K562 (cell line): ENCODE measurements around the gene TMEM217. TPM values are rescaled to one million over a fixed set of nuclear protein-coding genes. Genes with fewer than 3 reads are reported as not detected.
A peak's percentile ranks its signal among the peaks of the same experiment; 100 is the strongest.

ENCODE experiments used
- BACH1 ChIP-seq: fragments of 200-800 bp; sonication (Bioruptor generic); IDR thresholded peaks from 2 replicates; pipeline ENCODE4 v1.6.1; 2016; ENCODE audit warnings: missing genetic modification characterization, missing compliant biosample characterization
- BRD4 ChIP-seq: fragments of 200-600 bp; sonication (generic); IDR thresholded peaks from 2 replicates; pipeline ENCODE4 v1.6.1; 2017; ENCODE audit warnings: inconsistent platforms
- CTBP1 ChIP-seq: fragments of 450-650 bp; IDR thresholded peaks from 2 replicates; pipeline ENCODE4 v1.6.1; 2016; ENCODE audit warnings: borderline replicate concordance
- EGR1 ChIP-seq: fragments of 450-650 bp; conservative IDR thresholded peaks from 2 replicates; pipeline ENCODE4 v1.6.1; 2017; ENCODE audit warnings: mild to moderate bottlenecking
- EP300 ChIP-seq: IDR thresholded peaks from 2 replicates; pipeline ENCODE4 v1.6.1; 2012; ENCODE audit warnings: low read length, improper control_type of control experiment
- HDGF ChIP-seq: fragments of 450-650 bp; IDR thresholded peaks from 2 replicates; pipeline ENCODE4 v1.6.1; 2016
- HNRNPK ChIP-seq: fragments of 200-400 bp; formaldehyde crosslinking; IDR thresholded peaks from one replicate; pipeline ENCODE4 v1.6.1; 2018; ENCODE audit warnings: mild to moderate bottlenecking, low read depth, low read length; ENCODE audit not compliant: poor library complexity, severe bottlenecking
- MTA3 ChIP-seq: fragments of 450-650 bp; formaldehyde crosslinking; IDR thresholded peaks from 2 replicates; pipeline ENCODE4 v1.6.1; 2017; ENCODE audit warnings: mild to moderate bottlenecking, borderline replicate concordance
- MTF1 ChIP-seq: fragments of 250-450 bp; sonication (Bioruptor Pico); IDR thresholded peaks from 2 replicates; pipeline ENCODE4 v1.9.0; 2021; ENCODE audit warnings: moderate library complexity, mild to moderate bottlenecking, inconsistent platforms, borderline replicate concordance
- PHF21A ChIP-seq: fragments of 450-650 bp; IDR thresholded peaks from 2 replicates; pipeline ENCODE4 v1.6.1; 2017; ENCODE audit warnings: low read depth, borderline replicate concordance
- POLR3A ChIP-seq: IDR thresholded peaks from 2 replicates; pipeline ENCODE4 v1.6.1; 2011; ENCODE audit warnings: borderline replicate concordance, mild to moderate bottlenecking, moderate library complexity; ENCODE audit not compliant: insufficient read length, insufficient read depth; ENCODE audit errors: extremely low read depth
- REST ChIP-seq, 2 experiments: fragments of 450-650 bp; formaldehyde crosslinking in 1 of 2; IDR thresholded peaks; 2 replicates each; pipeline versions ENCODE4 v1.4.0 to v1.6.1; 2014 to 2020; ENCODE audit warnings: mild to moderate bottlenecking in 2 of 2, borderline replicate concordance in 1 of 2, low read depth in 1 of 2
- SP1 ChIP-seq: sonication (generic); formaldehyde crosslinking; IDR thresholded peaks from 2 replicates; pipeline ENCODE4 v1.8.1; 2022; ENCODE audit warnings: mild to moderate bottlenecking, missing genetic modification reagents
- TAF7 ChIP-seq: fragments of 450-650 bp; IDR thresholded peaks from 2 replicates; pipeline ENCODE4 v1.6.1; 2016; ENCODE audit warnings: missing genetic modification characterization, missing compliant biosample characterization
- TBL1XR1 ChIP-seq, 2 experiments: IDR thresholded peaks; 2 replicates each; pipeline ENCODE4 v1.6.1; 2012; ENCODE audit warnings: improper control_type of control experiment in 2 of 2, low read length in 2 of 2, mild to moderate bottlenecking in 1 of 2
- ZC3H4 ChIP-seq: sonication (generic); formaldehyde crosslinking; IDR thresholded peaks from 2 replicates; pipeline ENCODE4 v1.9.0; 2021; ENCODE audit warnings: missing genetic modification reagents, borderline replicate concordance
- ZNF12 ChIP-seq: sonication (generic); formaldehyde crosslinking; IDR thresholded peaks from 2 replicates; pipeline ENCODE4 v1.4.0; 2020; ENCODE audit warnings: mild to moderate bottlenecking, missing genetic modification reagents
- ZNF277 ChIP-seq: fragments of 250-450 bp; sonication (Bioruptor Pico); IDR thresholded peaks from 2 replicates; pipeline ENCODE4 v1.8.0; 2022; ENCODE audit warnings: inconsistent platforms, mild to moderate bottlenecking, moderate library complexity, borderline replicate concordance
- ZNF584 ChIP-seq: fragments of 200-800 bp; sonication (Bioruptor generic); IDR thresholded peaks from 2 replicates; pipeline ENCODE4 v1.6.1; 2016; ENCODE audit warnings: low read depth, mild to moderate bottlenecking, missing genetic modification characterization, missing compliant biosample characterization
- polyA plus RNA-seq, 8 experiments: library from polyadenylated mRNA; depleted of rRNA in 4 of 8; stranded (reverse) in 5 of 8; unstranded in 3 of 8; fragments of >200 nt; fragmentation: Nextera tagmentation in 2 of 8; fragmentation: Illumina TruSeq in 1 of 8; extraction: Ambion mirVana in 2 of 8; extraction: Trizol in 1 of 8; gene quantifications; 2 replicates each; pipeline versions ENCODE4 v1.2.1 to v1.2.3, GENCODE V29; 2011 to 2014; ENCODE audit warnings: inconsistent platforms in 1 of 8, missing spikeins in 1 of 8
- total RNA-seq, 7 experiments: library from RNA; depleted of rRNA in 6 of 7; stranded (reverse); fragments of >200 nt in 6 of 7; fragmentation: Illumina TruSeq in 2 of 7; extraction: Trizol in 2 of 7; gene quantifications; 2 replicates each; pipeline versions ENCODE4 v1.2.1 to v1.2.3, GENCODE V29; 2011 to 2021; ENCODE audit warnings: low replicate concordance in 1 of 7

The TMEM217 gene
- total and polyA plus RNA-seq, 9 of the 15 experiments (the other 6 are each of a cell fraction or from before 2014, with no cell fraction given) = 1.3 to 8.0 (median 1.9) TPM

GRCh38 chr6:37168811-37169495, 89.0 kb downstream of the TMEM217 start (continued):
- TF ChIP-seq ZNF277 (CRISPR knock-in tag) = no peak
- peak; percentile 40; the same call in 1 of the 2 replicates for TF ChIP-seq HDGF
- 0 out of 2 replicates have a peak, but pooled peaks have one; percentile 65 for TF ChIP-seq ZC3H4 (CRISPR knock-in tag)
- TF ChIP-seq ZNF584 (CRISPR knock-in tag) = 0 out of 2 replicates have a peak, but pooled peaks have one; percentile 46
- TF ChIP-seq TBL1XR1 (IDR thresholded peaks at IDR 0.05; ENCODE audit: low read length in 2 of 2) = no peak
- TF ChIP-seq BRD4 = peak; percentile 63; the same call in 1 of the 2 replicates
- peak; percentile 29; the same call in 1 of the 2 replicates for TF ChIP-seq REST (IDR thresholded peaks at IDR 0.05; ENCODE audit: borderline replicate concordance)
- TF ChIP-seq REST (CRISPR knock-in tag; IDR thresholded peaks at IDR 0.05; ENCODE audit: low read depth) = no peak
- no peak for TF ChIP-seq HNRNPK
- no peak for TF ChIP-seq POLR3A
- TF ChIP-seq BACH1 (tag) = 0 out of 2 replicates have a peak, but pooled peaks have one; percentile 32
- no peak for TF ChIP-seq EP300
- no peak for TF ChIP-seq TAF7 (tag)
- TF ChIP-seq ZNF12 (CRISPR knock-in tag) = 0 out of 2 replicates have a peak, but pooled peaks have one; percentile 45
- TF ChIP-seq PHF21A = 0 out of 2 replicates have a peak, but pooled peaks have one; percentile 15
- 0 out of 2 replicates have a peak, but pooled peaks have one; percentile 15 for TF ChIP-seq MTA3
- no peak for TF ChIP-seq CTBP1
- peak; percentile 93 for TF ChIP-seq EGR1
- TF ChIP-seq MTF1 = no peak
- TF ChIP-seq SP1 (CRISPR knock-in tag) = no peak
